NCI-H1417 (cell line): Measurements from ENCODE around the gene PLEKHA4.
A peak's percentile ranks its signal among the peaks of the same experiment; 100 is the strongest.
"Not testable (repeated sequence)": the region's sequence is repeated elsewhere in the genome, so short reads cannot be mapped to it uniquely, and the experiment has no call there.

ENCODE experiments used
- DNase-seq, 3 experiments: peaks; one replicate each; lab custom pipeline; 2025; lab: John Stamatoyannopoulos, UW

Gene PLEKHA4

GRCh38 chr19:48866692-48867091 lies 1.7 kb downstream of the PLEKHA4 start:
- DNase-seq, result no peak

GRCh38 chr19:48862827-48863226 lies 5.6 kb downstream of the PLEKHA4 start:
- peak in 1 of 3 experiments; percentile 31 for DNase-seq

GRCh38 chr19:48861313-48861712 lies 7.1 kb downstream of the PLEKHA4 start:
- no peak for DNase-seq

- DNase-seq, result no peak
Measured at GRCh38 chr19:48859711-48860572, 8.5 kb downstream of the PLEKHA4 start.

GRCh38 chr19:48858984-48859710 lies 9.3 kb downstream of the PLEKHA4 start:
- DNase-seq, result no peak

GRCh38 chr19:48856921-48857320 lies 11.5 kb downstream of the PLEKHA4 start:
- peak in 1 of 3 experiments; percentile 40 for DNase-seq

- DNase-seq, result no peak
Measured at GRCh38 chr19:48854103-48854502, 14.3 kb downstream of the PLEKHA4 start.

GRCh38 chr19:48853483-48853882 lies 14.9 kb downstream of the PLEKHA4 start:
- DNase-seq, result no peak

- no peak for DNase-seq
Measured at GRCh38 chr19:48852292-48852691, 16.1 kb downstream of the PLEKHA4 start.

- DNase-seq, result not testable (repeated sequence)
Measured at GRCh38 chr19:48846659-48847058, 21.8 kb downstream of the PLEKHA4 start.

- DNase-seq, result no peak
Measured at GRCh38 chr19:48845384-48845783, 23.0 kb downstream of the PLEKHA4 start.

- peak in 1 of 3 experiments; percentile 24 for DNase-seq
Measured at GRCh38 chr19:48844472-48844871, 23.9 kb downstream of the PLEKHA4 start.

- peak; percentile 54 to 78 (median 73) for DNase-seq
Measured at GRCh38 chr19:48842789-48843162, 25.6 kb downstream of the PLEKHA4 start.

- no peak for DNase-seq
Measured at GRCh38 chr19:48841571-48841970, 26.8 kb downstream of the PLEKHA4 start.

- DNase-seq, result no peak
Measured at GRCh38 chr19:48841047-48841446, 27.4 kb downstream of the PLEKHA4 start.

- DNase-seq, result no peak
Measured at GRCh38 chr19:48837687-48838086, 30.7 kb downstream of the PLEKHA4 start.

- DNase-seq, result peak in 2 of 3 experiments; percentile 58 to 78
Measured at GRCh38 chr19:48837051-48837524, 31.3 kb downstream of the PLEKHA4 start.

GRCh38 chr19:48836089-48837017 lies 32.1 kb downstream of the PLEKHA4 start, which contains the start of gene HSD17B14:
HSD17B14 (minus strand) TSS chr19:48836491; CDS start chr19:48836411, 80 bp downstream.
- peak in 2 of 3 experiments; percentile 46 to 59 for DNase-seq

- DNase-seq, result peak; percentile 91 to 97 (median 95)
Measured at GRCh38 chr19:48835734-48836088, 32.7 kb downstream of the PLEKHA4 start.

- DNase-seq, result peak in 1 of 3 experiments; percentile 19
Measured at GRCh38 chr19:48833977-48834376, 34.4 kb downstream of the PLEKHA4 start.

GRCh38 chr19:48833049-48833448 lies 35.4 kb downstream of the PLEKHA4 start:
- DNase-seq, result no peak

GRCh38 chr19:48830965-48831364 lies 37.5 kb downstream of the PLEKHA4 start:
- DNase-seq, result no peak
